ENCODE data around the gene ATP1A4.

The ATP1A4 gene

DNA sequence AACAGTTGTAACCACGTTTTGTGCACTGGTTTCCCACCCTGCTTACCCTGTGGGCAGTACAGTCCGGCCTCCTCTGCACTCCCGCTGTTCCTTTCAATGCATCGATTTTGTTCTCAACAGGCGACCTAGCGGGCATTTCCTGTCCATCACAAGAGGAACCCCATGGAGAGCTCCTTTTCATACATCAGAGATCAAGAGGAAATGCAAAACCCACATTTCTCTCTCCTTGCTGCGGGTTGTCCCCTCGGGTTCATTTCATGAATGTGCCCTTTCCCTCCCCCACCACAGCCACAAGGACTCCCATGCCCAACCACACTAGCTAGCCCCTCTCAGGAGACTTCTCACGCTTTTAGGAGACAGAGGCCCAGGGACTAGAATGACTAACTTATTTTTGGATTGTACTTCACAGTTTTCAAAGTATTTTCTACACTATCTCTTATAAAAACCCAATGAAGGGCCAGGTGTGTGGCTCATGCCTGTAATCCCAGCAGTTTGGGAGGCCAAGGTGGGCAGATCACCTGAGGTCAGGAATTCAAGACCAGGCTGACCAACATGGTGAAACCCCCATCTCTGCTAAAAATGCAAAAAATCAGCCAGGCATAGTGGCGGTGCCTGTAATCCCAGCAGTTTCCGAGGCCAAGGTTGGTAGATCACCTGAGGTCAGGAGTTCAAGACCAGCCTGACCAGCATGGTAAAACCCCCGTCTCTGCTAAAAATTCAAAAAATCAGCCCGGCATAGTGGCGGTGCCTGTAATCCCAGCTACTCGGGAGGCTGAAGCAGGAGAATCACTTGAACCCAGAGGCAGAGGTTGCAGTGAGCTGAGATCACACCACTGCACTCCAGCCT, 18.4 kb downstream of the ATP1A4 start:
- Histone ChIP-seq H3K27ac (ENCODE audit: low read depth, low read length) (no peak overlapping the region), H3K9me3 (ENCODE audit: control insufficient read depth, insufficient read depth, low read length) (no peaks in the 10 kb centered on the region), H3K4me3 (ENCODE audit: low read length) (peak overlapping the region; percentile 31; the same call in 1 of the 2 replicates), H3K27me3 (ENCODE audit: control insufficient read depth, low read length) (peaks cover 21% of the 10 kb centered on the region; the same call in 1 of the 2 replicates), H4K20me1 (ENCODE audit: control insufficient read depth, insufficient read depth, low read depth, low read length) (no peaks in the 10 kb centered on the region), H3K4me1 (ENCODE audit: control insufficient read depth, low read length) (peaks cover 12% of the 10 kb centered on the region), H3K4me2 (ENCODE audit: low read length) (peak overlapping the region; percentile 48), H3K36me3 (ENCODE audit: control insufficient read depth, low read length) (no peaks in the 10 kb centered on the region), H3F3A (ENCODE audit: control insufficient read depth, insufficient read depth) (0 out of 2 replicates have a peak, but pooled peaks cover 2% of the 10 kb centered on the region), H3K79me2 (ENCODE audit: control insufficient read depth, low read length) (no peaks in the 10 kb centered on the region), H3K9me2 (replicated peaks; ENCODE audit: control insufficient read depth, low read length) (no peaks in the 10 kb centered on the region)
- TF ChIP-seq, protein P1, sequence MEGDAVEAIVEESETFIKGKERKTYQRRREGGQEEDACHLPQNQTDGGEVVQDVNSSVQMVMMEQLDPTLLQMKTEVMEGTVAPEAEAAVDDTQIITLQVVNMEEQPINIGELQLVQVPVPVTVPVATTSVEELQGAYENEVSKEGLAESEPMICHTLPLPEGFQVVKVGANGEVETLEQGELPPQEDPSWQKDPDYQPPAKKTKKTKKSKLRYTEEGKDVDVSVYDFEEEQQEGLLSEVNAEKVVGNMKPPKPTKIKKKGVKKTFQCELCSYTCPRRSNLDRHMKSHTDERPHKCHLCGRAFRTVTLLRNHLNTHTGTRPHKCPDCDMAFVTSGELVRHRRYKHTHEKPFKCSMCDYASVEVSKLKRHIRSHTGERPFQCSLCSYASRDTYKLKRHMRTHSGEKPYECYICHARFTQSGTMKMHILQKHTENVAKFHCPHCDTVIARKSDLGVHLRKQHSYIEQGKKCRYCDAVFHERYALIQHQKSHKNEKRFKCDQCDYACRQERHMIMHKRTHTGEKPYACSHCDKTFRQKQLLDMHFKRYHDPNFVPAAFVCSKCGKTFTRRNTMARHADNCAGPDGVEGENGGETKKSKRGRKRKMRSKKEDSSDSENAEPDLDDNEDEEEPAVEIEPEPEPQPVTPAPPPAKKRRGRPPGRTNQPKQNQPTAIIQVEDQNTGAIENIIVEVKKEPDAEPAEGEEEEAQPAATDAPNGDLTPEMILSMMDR (IDR thresholded peaks at IDR 0.05; ENCODE audit: low read depth, low read length, poor library complexity, severe bottlenecking): no peak
- no peak for TF ChIP-seq EZH2phosphoT487 (IDR thresholded peaks at IDR 0.05; ENCODE audit: borderline replicate concordance, low read length)

- no peaks in the 10 kb centered on the region for H3K79me2 ChIP-seq (ENCODE audit: control insufficient read depth, low read length)
- no peaks in the 10 kb centered on the region for H3K36me3 ChIP-seq (ENCODE audit: control insufficient read depth, low read length)
- no peak overlapping the region for H3K4me2 ChIP-seq (ENCODE audit: low read length)
- no peaks in the 10 kb centered on the region for H4K20me1 ChIP-seq (ENCODE audit: control insufficient read depth, insufficient read depth, low read depth, low read length)
- no peaks in the 10 kb centered on the region for H3K9me3 ChIP-seq (ENCODE audit: control insufficient read depth, insufficient read depth, low read length)
- H3K4me1 ChIP-seq (ENCODE audit: control insufficient read depth, low read length): peaks cover 12% of the 10 kb centered on the region
- TF ChIP-seq, protein P1 (IDR thresholded peaks at IDR 0.05; ENCODE audit: low read depth, low read length, poor library complexity, severe bottlenecking): no peak
- no peak for TF ChIP-seq EZH2phosphoT487 (IDR thresholded peaks at IDR 0.05; ENCODE audit: borderline replicate concordance, low read length)
- no peak overlapping the region for H3K4me3 ChIP-seq (ENCODE audit: low read length)
- H3K9me2 ChIP-seq (replicated peaks; ENCODE audit: control insufficient read depth, low read length): no peaks in the 10 kb centered on the region
- peaks cover 21% of the 10 kb centered on the region; the same call in 1 of the 2 replicates for H3K27me3 ChIP-seq (ENCODE audit: control insufficient read depth, low read length)
- no peak overlapping the region for H3K27ac ChIP-seq (ENCODE audit: low read depth, low read length)
- 0 out of 2 replicates have a peak, but pooled peaks cover 2% of the 10 kb centered on the region for H3F3A ChIP-seq (ENCODE audit: control insufficient read depth, insufficient read depth)
Observed at GRCh38 chr1:160171354-160171753, 20.0 kb downstream of the ATP1A4 start.

DNA sequence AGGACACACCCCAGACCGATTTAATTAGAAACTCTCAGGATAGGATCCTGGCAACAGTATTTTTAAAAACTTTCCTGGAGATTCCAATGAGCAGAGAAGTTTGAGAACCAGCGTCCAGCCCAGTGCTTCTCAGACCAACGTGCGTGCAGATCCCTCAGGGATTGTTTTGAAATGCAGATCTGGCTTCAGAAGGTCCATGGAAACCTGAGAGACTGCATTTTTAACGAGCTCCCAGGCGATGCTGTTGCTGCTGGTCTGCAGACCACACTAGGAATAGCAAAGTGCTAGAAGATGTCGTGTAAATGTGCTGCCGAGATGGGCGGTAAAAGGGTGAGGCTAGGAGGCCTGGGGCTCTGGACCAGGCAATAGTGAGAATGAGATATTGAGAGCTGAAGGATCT, 20.6 kb downstream of the ATP1A4 start:
- Histone ChIP-seq H4K20me1 (ENCODE audit: control insufficient read depth, insufficient read depth, low read depth, low read length) (no peaks in the 10 kb centered on the region), H3K36me3 (ENCODE audit: control insufficient read depth, low read length) (no peaks in the 10 kb centered on the region), H3K79me2 (ENCODE audit: control insufficient read depth, low read length) (no peaks in the 10 kb centered on the region), H3K4me3 (ENCODE audit: low read length) (no peak overlapping the region), H3K27me3 (ENCODE audit: control insufficient read depth, low read length) (peaks cover 19% of the 10 kb centered on the region; the same call in 1 of the 2 replicates), H3K4me2 (ENCODE audit: low read length) (no peak overlapping the region), H3K4me1 (ENCODE audit: control insufficient read depth, low read length) (peaks cover 12% of the 10 kb centered on the region), H3K9me3 (ENCODE audit: control insufficient read depth, insufficient read depth, low read length) (no peaks in the 10 kb centered on the region), H3K9me2 (replicated peaks; ENCODE audit: control insufficient read depth, low read length) (no peaks in the 10 kb centered on the region), H3F3A (ENCODE audit: control insufficient read depth, insufficient read depth) (0 out of 2 replicates have a peak, but pooled peaks cover 2% of the 10 kb centered on the region), H3K27ac (ENCODE audit: low read depth, low read length) (no peak overlapping the region)
- TF ChIP-seq, protein P1 (IDR thresholded peaks at IDR 0.05; ENCODE audit: low read depth, low read length, poor library complexity, severe bottlenecking): no peak
- no peak for TF ChIP-seq EZH2phosphoT487 (IDR thresholded peaks at IDR 0.05; ENCODE audit: borderline replicate concordance, low read length)

All from DOHH2 (cell line).